ENCODE measurements around the gene TOX2. TPM values are rescaled to one million over a fixed set of nuclear protein-coding genes. Genes with fewer than 3 reads are reported as not detected.

The TOX2 gene
- total RNA-seq, 1 experiment from 2014 or later, result 1.7 TPM

- Mint-ChIP-seq H3K4me3 (no peak overlapping the region), H3K9me3 (no peaks in the 10 kb centered on the region), H3K27ac (no peak overlapping the region), H3K4me1 (peaks cover 8 to 13% of the 10 kb centered on the region in 2 experiments; a peak in 3 of 4 replicates), H3K36me3 (ENCODE audit: insufficient read depth in 1 of 3, low read depth in 3 of 3) (no peaks in the 10 kb centered on the region), H3K27me3 (ENCODE audit: low read depth) (peaks cover 20% of the 10 kb centered on the region)
- no peak overlapping the region for H2AFZ ChIP-seq (ENCODE audit: low read length)
- H3K9me3 ChIP-seq (ENCODE audit: control insufficient read depth, low read depth, low read length), result no peaks in the 10 kb centered on the region
- no peak overlapping the region for H2BK5ac ChIP-seq (ENCODE audit: insufficient read length, low read length)
- H4K20me1 ChIP-seq (ENCODE audit: control insufficient read depth, insufficient read depth, insufficient read length), result no peaks in the 10 kb centered on the region
- no peak overlapping the region for H3K4me2 ChIP-seq (ENCODE audit: insufficient read depth, insufficient read length, low read length)
- H3T11ph ChIP-seq (ENCODE audit: low read length), result no peak overlapping the region
- H3K18ac ChIP-seq (ENCODE audit: insufficient read length, low read depth, low read length), result no peak overlapping the region
- H3K4ac ChIP-seq (ENCODE audit: low read depth, low read length), result no peak overlapping the region
- H2AK5ac ChIP-seq (ENCODE audit: insufficient read length, low read length), result no peak overlapping the region
- no peak overlapping the region for H2BK20ac ChIP-seq (ENCODE audit: low read depth, low read length, poor library complexity, severe bottlenecking)
- no peaks in the 10 kb centered on the region for H3K79me1 ChIP-seq (ENCODE audit: insufficient read depth, low read depth, low read length, poor library complexity, severe bottlenecking)
- H3K79me2 ChIP-seq (ENCODE audit: insufficient read depth, low read length), result no peaks in the 10 kb centered on the region
- no peak for DNase-seq
- no peak overlapping the region for H4K8ac ChIP-seq (replicated peaks; ENCODE audit: insufficient read length, low read depth, low read length)
- no peak overlapping the region for H3K56ac ChIP-seq (ENCODE audit: insufficient read length, low read depth, low read length)
- H3K23me2 ChIP-seq (ENCODE audit: insufficient read length, low read depth, low read length, poor library complexity, severe bottlenecking), result no peaks in the 10 kb centered on the region
- H4K91ac ChIP-seq (ENCODE audit: insufficient read length, low read depth, low read length), result no peak overlapping the region
- H2BK15ac ChIP-seq (ENCODE audit: low read depth, low read length), result no peak overlapping the region
- no peak overlapping the region for H2BK120ac ChIP-seq (ENCODE audit: low read depth, low read length, poor library complexity, severe bottlenecking)
- H3K4me1 ChIP-seq (ENCODE audit: insufficient read depth, low read length), result no peaks in the 10 kb centered on the region
- H2BK12ac ChIP-seq (ENCODE audit: insufficient read length, low read depth, low read length), result no peak overlapping the region
- H3K9ac ChIP-seq (ENCODE audit: extremely low read depth, insufficient read length, low read length), result no peak overlapping the region
- no peak overlapping the region for H3K27ac ChIP-seq (ENCODE audit: insufficient read length, low read depth, low read length)
- H3K23ac ChIP-seq (ENCODE audit: insufficient read length, low read depth, low read length), result no peak overlapping the region
- no peak overlapping the region for H3K14ac ChIP-seq (ENCODE audit: insufficient read depth, low read length)
- no peaks in the 10 kb centered on the region for H3K27me3 ChIP-seq (ENCODE audit: insufficient read depth, low read length)
- no peak for TF ChIP-seq CTCF (conservative IDR thresholded peaks at IDR 0.05)
- H4K5ac ChIP-seq (ENCODE audit: insufficient read length, low read depth, low read length), result no peak overlapping the region
Measured at GRCh38 chr20:43870484-43870883, 44.2 kb upstream of the TOX2 start.
